GM15510 (cell line): ENCODE measurements around the gene GDI2.

Experiments
- POLR2A ChIP-seq: IDR thresholded peaks from 3 replicates; pipeline ENCODE4 v1.6.1; 2011; ENCODE audit warnings: borderline replicate concordance; ENCODE audit not compliant: insufficient read length; ENCODE audit errors: extremely low read depth

GDI2 gene

GRCh38 chr10:5806745-5807144, 6.5 kb downstream of the GDI2 start:
- TF ChIP-seq POLR2A: no peak

GRCh38 chr10:5805711-5806110, 7.5 kb downstream of the GDI2 start:
- TF ChIP-seq POLR2A: no peak

- TF ChIP-seq POLR2A: no peak
Measured at GRCh38 chr10:5805260-5805659, 8.0 kb downstream of the GDI2 start.

GRCh38 chr10:5804386-5804785, 8.8 kb downstream of the GDI2 start:
- no peak for TF ChIP-seq POLR2A

DNA sequence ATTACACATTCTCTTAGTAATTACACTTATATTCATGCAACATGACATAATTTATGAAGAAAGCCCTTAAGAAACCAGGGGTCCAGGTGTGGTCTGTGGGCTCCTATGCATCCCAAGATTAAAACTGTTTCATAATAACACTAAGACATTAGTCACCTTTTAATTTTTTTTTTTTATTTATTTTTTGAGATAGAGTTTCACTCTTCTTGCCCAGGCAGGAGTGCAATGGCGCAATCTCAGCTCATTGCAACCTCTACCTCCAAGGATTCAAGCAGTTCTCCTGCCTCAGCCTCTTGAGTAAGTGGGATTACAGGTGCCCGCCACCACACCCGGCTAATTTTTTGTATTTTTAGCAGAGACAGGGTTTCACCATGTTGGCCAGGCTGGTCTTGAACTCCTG, 12.5 kb downstream of the GDI2 start:
- no peak for TF ChIP-seq POLR2A

DNA sequence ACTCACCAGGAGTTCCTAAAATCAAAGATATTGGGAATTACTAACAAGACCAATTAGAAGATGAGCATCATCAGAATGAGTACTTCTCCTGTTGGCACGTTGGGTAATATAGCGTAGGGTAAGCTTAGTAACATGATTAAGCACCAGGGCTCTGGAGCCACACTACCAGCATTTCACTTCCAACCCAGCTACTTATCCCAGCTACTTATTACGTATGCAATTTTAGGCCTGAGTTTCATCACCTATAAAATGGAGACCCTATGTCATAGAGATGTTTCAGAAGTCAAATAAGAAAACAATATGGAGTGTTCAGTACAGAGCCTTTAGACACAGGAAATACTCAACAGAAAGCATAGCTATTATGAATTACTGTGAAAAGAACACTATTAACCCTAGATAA, 19.0 kb downstream of the GDI2 start:
- no peak for TF ChIP-seq POLR2A

DNA sequence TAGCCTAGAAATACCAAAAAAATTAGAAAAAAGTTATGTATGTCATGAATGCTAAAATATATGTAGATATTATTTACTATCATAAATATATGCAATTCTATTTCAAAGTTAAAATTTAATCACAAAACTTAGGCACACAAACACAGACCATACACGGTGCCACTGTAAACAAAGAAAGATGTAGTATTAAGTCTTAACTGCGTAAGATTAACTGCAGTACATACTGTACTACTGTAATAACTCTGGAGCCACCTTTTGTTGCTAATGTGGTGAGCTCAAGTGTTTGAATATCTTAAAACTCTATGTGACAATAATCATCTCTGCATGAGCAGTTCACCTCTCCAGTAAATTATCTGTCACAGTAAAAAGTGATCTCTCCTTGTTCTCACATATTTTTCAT, 23.6 kb downstream of the GDI2 start:
- no peak for TF ChIP-seq POLR2A

GRCh38 chr10:5788969-5789368, 24.3 kb downstream of the GDI2 start:
- no peak for TF ChIP-seq POLR2A

- no peak for TF ChIP-seq POLR2A
Measured at GRCh38 chr10:5783300-5783699, 29.9 kb downstream of the GDI2 start.

DNA sequence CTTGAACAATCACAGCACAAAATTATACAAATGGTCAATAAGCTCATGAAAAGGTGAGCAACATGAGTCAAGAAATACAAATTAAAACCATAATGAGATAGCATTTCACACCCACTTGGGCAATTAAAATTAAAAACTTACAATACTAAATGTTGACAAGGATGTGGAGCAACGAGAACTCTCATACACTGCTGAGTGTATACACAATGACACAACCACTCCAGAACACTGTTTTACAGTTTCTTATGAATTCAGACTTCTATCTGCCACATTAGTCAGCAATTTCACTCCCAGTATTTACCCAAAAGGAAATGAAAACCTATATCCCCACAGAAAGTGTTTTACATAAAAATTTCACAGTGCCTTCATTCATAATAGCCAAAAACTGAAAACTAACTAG, 31.1 kb downstream of the GDI2 start:
- no peak for TF ChIP-seq POLR2A

DNA sequence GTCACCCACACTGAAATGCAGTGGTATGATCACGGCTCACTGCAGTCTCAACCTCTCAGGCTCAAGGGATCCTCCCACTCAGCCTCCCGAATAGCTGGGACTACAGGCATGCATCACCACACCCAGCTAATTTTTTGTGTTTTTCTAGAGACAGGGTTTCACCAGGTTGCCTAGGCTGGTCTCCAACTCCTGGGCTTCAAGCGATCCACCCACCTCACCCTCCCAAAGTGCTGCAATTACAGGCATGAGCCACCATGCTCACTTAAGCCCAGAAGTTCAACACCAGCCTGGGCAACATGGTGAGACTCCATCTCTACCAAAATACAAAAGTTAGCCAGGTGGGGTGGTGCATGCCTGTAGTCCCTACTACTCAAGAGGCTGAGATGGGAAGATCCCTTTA, 33.5 kb downstream of the GDI2 start:
- no peak for TF ChIP-seq POLR2A

DNA sequence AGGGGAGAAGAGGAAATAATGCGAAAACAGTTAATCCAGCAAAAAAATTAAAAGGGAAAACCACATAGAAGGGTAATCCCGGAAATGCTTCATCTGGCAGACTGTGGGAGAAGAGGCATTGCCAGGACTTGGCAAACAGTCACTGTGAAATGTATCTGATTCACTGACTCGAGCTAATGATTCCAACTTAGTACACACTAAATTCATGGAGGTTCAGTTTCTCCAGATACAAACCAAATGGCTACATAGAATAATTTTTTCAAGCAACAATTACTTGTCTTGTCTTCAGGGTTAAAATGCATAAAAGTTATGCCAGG, 36.4 kb downstream of the GDI2 start:
- TF ChIP-seq POLR2A: no peak

DNA sequence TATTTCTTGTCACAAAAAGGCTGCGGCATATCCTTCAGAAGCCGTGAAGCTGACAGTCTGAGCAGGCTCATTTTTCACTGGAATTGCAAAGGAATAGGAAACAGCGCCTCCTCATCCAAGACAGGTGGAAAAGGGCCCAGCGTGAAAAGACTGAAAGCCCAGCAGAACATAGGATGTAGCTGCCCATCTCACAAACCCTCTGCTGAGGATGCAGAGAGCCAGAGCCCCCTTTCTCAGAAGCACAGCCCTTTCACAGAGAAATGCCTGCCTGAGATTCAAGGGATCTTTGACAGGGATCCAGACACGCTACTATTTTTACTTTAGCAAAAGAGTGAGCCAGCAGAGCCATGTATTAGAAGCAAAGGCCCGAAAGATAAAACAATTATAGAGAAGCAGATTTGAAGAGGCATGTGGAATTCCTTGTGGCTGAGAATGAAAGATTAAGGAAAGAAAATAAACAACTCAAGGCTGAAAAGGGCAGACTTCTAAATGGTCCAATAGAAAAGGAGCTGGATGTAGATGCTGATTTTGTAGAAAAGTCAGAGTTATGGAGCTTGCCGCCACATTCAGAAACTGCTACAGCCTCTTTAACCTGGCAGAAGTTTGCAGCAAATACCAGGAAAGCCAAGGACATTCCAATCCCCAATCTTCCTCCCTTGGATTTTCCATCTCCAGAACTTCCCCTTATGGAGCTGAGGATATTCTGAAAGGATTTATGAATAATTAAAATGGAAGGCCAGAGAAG, 36.9 kb downstream of the GDI2 start:
- no peak for TF ChIP-seq POLR2A

DNA sequence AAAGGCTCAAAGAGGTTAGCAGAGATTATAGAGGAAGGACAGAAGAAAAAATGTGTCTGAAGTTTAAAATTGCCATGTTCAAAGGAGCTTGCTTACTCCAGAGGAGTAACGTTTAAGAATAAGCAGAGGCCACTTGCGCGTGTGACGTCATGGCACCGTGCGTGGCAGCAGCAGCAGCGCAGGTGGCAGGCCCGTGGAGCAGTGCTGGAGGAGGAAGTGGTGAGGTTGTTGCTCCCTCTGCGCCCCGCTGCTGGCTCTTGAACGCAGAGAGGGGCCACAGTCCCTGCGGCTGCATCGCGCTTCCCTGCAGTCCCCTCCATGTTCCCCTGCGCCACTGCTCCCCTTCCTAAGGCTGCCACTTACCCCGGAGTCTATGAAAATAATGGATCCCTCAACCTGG, 37.5 kb downstream of the GDI2 start:
- TF ChIP-seq POLR2A: no peak

DNA sequence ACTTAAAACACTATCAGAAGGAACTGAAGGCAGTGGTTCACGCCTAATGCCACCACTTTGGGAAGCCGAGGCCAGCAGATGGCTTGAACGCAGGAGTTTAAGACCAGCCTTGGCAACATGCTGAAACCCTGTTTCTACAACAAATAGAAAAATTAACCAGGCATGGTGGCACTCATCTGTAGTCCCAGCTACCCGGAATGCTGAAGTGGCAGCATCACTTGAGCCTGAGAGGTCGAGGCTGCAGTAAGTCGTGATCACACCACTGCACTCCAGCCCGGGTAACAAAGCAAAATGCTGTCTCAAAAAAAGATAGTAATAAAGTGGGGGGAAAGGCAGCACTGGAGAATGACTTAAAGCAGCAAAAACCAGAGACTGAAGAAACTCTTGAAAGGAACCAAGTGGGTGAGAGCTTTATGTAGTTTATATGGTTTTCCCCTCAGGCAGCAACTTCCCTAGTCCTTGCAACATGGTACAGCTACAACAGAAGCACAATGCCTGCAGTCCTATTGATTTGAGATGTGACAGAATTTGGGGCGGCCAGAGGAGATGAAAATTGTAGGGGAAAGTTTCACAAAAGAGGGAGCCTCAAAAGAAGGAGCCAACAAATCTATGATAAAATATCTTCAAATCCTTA, 38.1 kb downstream of the GDI2 start:
- no peak for TF ChIP-seq POLR2A

- no peak for TF ChIP-seq POLR2A
Measured at GRCh38 chr10:5766189-5766588, 47.0 kb downstream of the GDI2 start.

DNA sequence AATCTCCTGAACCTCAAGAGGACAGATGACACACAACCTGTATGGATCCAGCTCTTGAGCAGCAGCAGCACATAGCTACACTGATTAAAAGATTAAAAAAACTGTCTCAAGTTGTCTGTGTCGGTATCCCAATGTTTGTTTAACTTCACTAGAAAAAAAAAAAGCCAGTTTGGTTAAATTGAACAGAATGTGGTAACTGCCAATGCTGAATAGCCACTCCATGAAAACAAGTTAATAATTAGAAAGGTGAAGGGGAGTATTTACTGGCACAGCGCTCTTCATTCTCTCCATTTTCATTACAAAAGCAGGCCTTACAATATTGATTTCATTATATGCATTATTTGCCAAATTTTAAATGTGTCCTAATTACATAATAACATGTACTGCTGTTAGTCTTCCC, 47.6 kb downstream of the GDI2 start:
- TF ChIP-seq POLR2A: no peak

- TF ChIP-seq POLR2A: no peak
Measured at GRCh38 chr10:5764422-5765297, 48.6 kb downstream of the GDI2 start.
